GM23338 (cell line): Measurements from ENCODE around the gene OR4D2. TPM values are rescaled to one million over a fixed set of nuclear protein-coding genes. Genes with fewer than 3 reads are reported as not detected.

Experiments used
- ATAC-seq: fragments of 200-7000 bp; cut with Tn5 transposase; 3 replicates; pipeline ENCODE4 v1.9.1; 2020
- DNase-seq: peaks from one replicate; pipeline ENCODE4 v3.0.0-alpha.2; 2015; ENCODE audit warnings: low spot score
- H2AFZ ChIP-seq: fragments of 200-600 bp; sonication (generic); 2 replicates; pipeline ENCODE4 v1.8.0; 2016; ENCODE audit warnings: antibody characterized with exemption, mild to moderate bottlenecking, moderate library complexity
- H3F3A ChIP-seq: fragments of 200-600 bp; sonication (generic); replicated peaks from 2 replicates; pipeline ENCODE4 v1.8.0; 2017; ENCODE audit warnings: antibody characterized with exemption, mixed run types, low read depth
- H3K27ac ChIP-seq: fragments of 200-600 bp; sonication (generic); 2 replicates; pipeline ENCODE4 v1.6.1; 2016; ENCODE audit warnings: low read depth
- H3K27me3 ChIP-seq: fragments of 200-600 bp; sonication (generic); 2 replicates; pipeline ENCODE4 v1.8.0; 2016; ENCODE audit warnings: mild to moderate bottlenecking, mixed run types, moderate library complexity; ENCODE audit not compliant: insufficient read depth
- H3K36me3 ChIP-seq: fragments of 200-600 bp; sonication (generic); 2 replicates; pipeline ENCODE4 v1.8.0; 2016; ENCODE audit warnings: mild to moderate bottlenecking; ENCODE audit not compliant: insufficient read depth
- H3K4me1 ChIP-seq: fragments of 200-600 bp; sonication (generic); 2 replicates; pipeline ENCODE4 v1.8.0; 2016; ENCODE audit warnings: mild to moderate bottlenecking, moderate library complexity; ENCODE audit not compliant: insufficient read depth
- H3K4me2 ChIP-seq: fragments of 200-600 bp; sonication (generic); 2 replicates; pipeline ENCODE4 v1.7.1; 2017; ENCODE audit warnings: mixed run types
- H3K4me3 ChIP-seq: fragments of 200-600 bp; sonication (generic); 2 replicates; pipeline ENCODE4 v1.6.1; 2016; ENCODE audit warnings: mixed run types
- H3K79me2 ChIP-seq: fragments of 200-600 bp; sonication (generic); replicated peaks from 2 replicates; pipeline ENCODE4 v1.8.0; 2017; ENCODE audit warnings: mild to moderate bottlenecking; ENCODE audit not compliant: insufficient read depth
- H3K9me2 ChIP-seq: fragments of 200-600 bp; sonication (generic); 2 replicates; pipeline ENCODE4 v1.8.0; 2017; ENCODE audit not compliant: insufficient read depth
- H4K20me1 ChIP-seq: fragments of 200-600 bp; sonication (generic); replicated peaks from 2 replicates; pipeline ENCODE4 v1.8.0; 2017; ENCODE audit warnings: mild to moderate bottlenecking; ENCODE audit not compliant: insufficient read depth
- H3K27ac Mint-ChIP-seq: 2 replicates; pipeline ENCODE4 v1.8.0; 2020; ENCODE audit warnings: inconsistent platforms, mild to moderate bottlenecking, moderate library complexity, mixed read lengths
- H3K27me3 Mint-ChIP-seq: 3 replicates; pipeline ENCODE4 v1.8.0; 2022; ENCODE audit warnings: low read depth, mild to moderate bottlenecking, moderate library complexity, mixed read lengths, inconsistent platforms; ENCODE audit not compliant: insufficient read depth, poor library complexity
- H3K36me3 Mint-ChIP-seq: 3 replicates; pipeline ENCODE4 v1.8.0; 2021; ENCODE audit warnings: low read depth, mild to moderate bottlenecking, inconsistent platforms, moderate library complexity, mixed read lengths
- H3K4me1 Mint-ChIP-seq: 3 replicates; pipeline ENCODE4 v1.8.0; 2020; ENCODE audit warnings: mild to moderate bottlenecking, inconsistent platforms, mixed read lengths
- H3K4me3 Mint-ChIP-seq: 3 replicates; pipeline ENCODE4 v1.8.0; 2021; ENCODE audit warnings: moderate library complexity, mild to moderate bottlenecking, inconsistent platforms, mixed read lengths
- H3K9me3 Mint-ChIP-seq: 3 replicates; pipeline ENCODE4 v1.8.0; 2020; ENCODE audit warnings: moderate library complexity, mild to moderate bottlenecking, inconsistent platforms, mixed read lengths
- CREB1 ChIP-seq: fragments of 250-450 bp; sonication (Bioruptor Pico); IDR thresholded peaks from 2 replicates; pipeline ENCODE4 v1.5.0; 2020; ENCODE audit warnings: low read depth, mild to moderate bottlenecking, moderate library complexity
- EZH2 ChIP-seq: fragments of 200-600 bp; sonication (generic); IDR thresholded peaks from one replicate; pipeline ENCODE4 v1.8.0; 2017; ENCODE audit warnings: antibody characterized with exemption, mild to moderate bottlenecking, low read depth; ENCODE audit not compliant: unreplicated experiment
- EZH2phosphoT487 ChIP-seq: fragments of 200-600 bp; sonication (generic); IDR thresholded peaks from one replicate; pipeline ENCODE4 v1.8.1; 2018; ENCODE audit warnings: antibody characterized with exemption; ENCODE audit not compliant: unreplicated experiment
- JUNB ChIP-seq: IDR thresholded peaks from one replicate; pipeline ENCODE4 v1.6.1; 2016; ENCODE audit warnings: antibody characterized with exemption; ENCODE audit not compliant: unreplicated experiment
- NANOG ChIP-seq: IDR thresholded peaks from 2 replicates; pipeline ENCODE4 v1.6.1; 2016; ENCODE audit warnings: antibody characterized with exemption, borderline replicate concordance
- POLR2AphosphoS5 ChIP-seq: IDR thresholded peaks from 2 replicates; pipeline ENCODE4 v1.6.1; 2016; ENCODE audit warnings: antibody characterized with exemption, low read depth
- STAT1 ChIP-seq: IDR thresholded peaks from one replicate; pipeline ENCODE4 v1.6.1; 2016; ENCODE audit warnings: antibody characterized with exemption; ENCODE audit not compliant: unreplicated experiment
- ZNF114 ChIP-seq: fragments of 250-450 bp; sonication (Bioruptor Pico); IDR thresholded peaks from 2 replicates; pipeline ENCODE4 v1.5.0; 2020; ENCODE audit warnings: mild to moderate bottlenecking, moderate library complexity
- ZNF331 ChIP-seq: fragments of 250-450 bp; sonication (Bioruptor Pico); IDR thresholded peaks from 2 replicates; pipeline ENCODE4 v1.5.0; 2020; ENCODE audit warnings: low read depth, mild to moderate bottlenecking, moderate library complexity
- long read RNA-seq: library from polyadenylated mRNA; unstranded; transcript quantifications from one replicate; pipeline ENCODE4 v2.0.0, GENCODE V29; 2020; ENCODE audit not compliant: unreplicated experiment
- polyA plus RNA-seq: library from polyadenylated mRNA; unstranded; fragments of >200 nt; fragmentation: Nextera tagmentation; extraction: Ambion mirVana; gene quantifications from 2 replicates; pipeline ENCODE4 v1.2.1, GENCODE V29; 2016
- total RNA-seq: library from RNA; depleted of rRNA; stranded (reverse); fragments of >200 nt; shearing (Covaris generic); gene quantifications from 2 replicates; pipeline ENCODE4 v1.2.3, GENCODE V29; 2014; rRNA removed
- TF ChIP-seq, protein P1 (sequence below): fragments of 250-450 bp; sonication (Bioruptor Pico); IDR thresholded peaks from 2 replicates; pipeline ENCODE4 v1.5.0; 2020; ENCODE audit warnings: mild to moderate bottlenecking, moderate library complexity
- TF ChIP-seq, protein P2 (sequence below): IDR thresholded peaks from 2 replicates; pipeline ENCODE4 v1.6.1; 2016; ENCODE audit warnings: antibody characterized with exemption
- TF ChIP-seq, protein P3 (sequence below): IDR thresholded peaks from one replicate; pipeline ENCODE4 v1.6.1; 2018; ENCODE audit warnings: antibody characterized with exemption; ENCODE audit not compliant: unreplicated experiment
- TF ChIP-seq, protein P4 (sequence below), 2 experiments: fragments of 200-600 bp in 1 of 2; sonication (generic) in 1 of 2; conservative IDR thresholded peaks; 2 replicates each; pipeline versions ENCODE4 v1.5.1 to v1.6.1; 2016 to 2017; ENCODE audit warnings: antibody characterized with exemption in 2 of 2, low read depth in 2 of 2, mild to moderate bottlenecking in 2 of 2, moderate library complexity in 1 of 2

Gene OR4D2
- total RNA-seq (not detected in 2 replicates), polyA plus RNA-seq (not detected in 2 replicates)
- long read RNA-seq = 0 reads

DNA sequence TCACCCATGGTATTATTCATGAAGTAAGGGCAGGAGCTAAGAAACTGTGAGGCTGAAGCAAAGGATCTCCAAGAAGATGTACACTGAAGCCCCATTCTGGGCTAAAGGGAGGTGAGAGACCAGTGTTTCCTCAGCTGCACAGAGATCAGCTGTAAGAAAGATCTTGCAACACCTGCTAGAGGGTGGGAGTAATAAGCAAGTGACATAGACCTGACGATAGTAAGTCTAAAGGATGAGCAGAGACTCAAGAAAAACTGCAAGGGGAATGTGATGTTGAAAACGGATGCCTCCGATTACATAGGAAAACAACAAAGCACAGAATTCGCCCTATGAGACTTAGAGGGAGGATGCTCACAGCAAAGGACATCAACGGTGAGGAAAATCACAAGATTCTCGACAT, at the start of gene OR4D2:
TSS of gene OR4D2 (plus strand) at position 301 of the 400 bp plus-strand sequence. CDS start 2,674 bp downstream, outside the sequence.
- H3K4me3 ChIP-seq = no peak within 1 kb of the TSS
- Mint-ChIP-seq H3K36me3 (no peaks in the 10 kb centered on the region), H3K27me3 (peaks cover 10% of the 10 kb centered on the region), H3K4me1 (no peaks in the 10 kb centered on the region), H3K4me3 (no peak within 1 kb of the TSS), H3K27ac (no peak within 1 kb of the TSS), H3K9me3 (no peaks in the 10 kb centered on the region)
- TF ChIP-seq, protein P1, sequence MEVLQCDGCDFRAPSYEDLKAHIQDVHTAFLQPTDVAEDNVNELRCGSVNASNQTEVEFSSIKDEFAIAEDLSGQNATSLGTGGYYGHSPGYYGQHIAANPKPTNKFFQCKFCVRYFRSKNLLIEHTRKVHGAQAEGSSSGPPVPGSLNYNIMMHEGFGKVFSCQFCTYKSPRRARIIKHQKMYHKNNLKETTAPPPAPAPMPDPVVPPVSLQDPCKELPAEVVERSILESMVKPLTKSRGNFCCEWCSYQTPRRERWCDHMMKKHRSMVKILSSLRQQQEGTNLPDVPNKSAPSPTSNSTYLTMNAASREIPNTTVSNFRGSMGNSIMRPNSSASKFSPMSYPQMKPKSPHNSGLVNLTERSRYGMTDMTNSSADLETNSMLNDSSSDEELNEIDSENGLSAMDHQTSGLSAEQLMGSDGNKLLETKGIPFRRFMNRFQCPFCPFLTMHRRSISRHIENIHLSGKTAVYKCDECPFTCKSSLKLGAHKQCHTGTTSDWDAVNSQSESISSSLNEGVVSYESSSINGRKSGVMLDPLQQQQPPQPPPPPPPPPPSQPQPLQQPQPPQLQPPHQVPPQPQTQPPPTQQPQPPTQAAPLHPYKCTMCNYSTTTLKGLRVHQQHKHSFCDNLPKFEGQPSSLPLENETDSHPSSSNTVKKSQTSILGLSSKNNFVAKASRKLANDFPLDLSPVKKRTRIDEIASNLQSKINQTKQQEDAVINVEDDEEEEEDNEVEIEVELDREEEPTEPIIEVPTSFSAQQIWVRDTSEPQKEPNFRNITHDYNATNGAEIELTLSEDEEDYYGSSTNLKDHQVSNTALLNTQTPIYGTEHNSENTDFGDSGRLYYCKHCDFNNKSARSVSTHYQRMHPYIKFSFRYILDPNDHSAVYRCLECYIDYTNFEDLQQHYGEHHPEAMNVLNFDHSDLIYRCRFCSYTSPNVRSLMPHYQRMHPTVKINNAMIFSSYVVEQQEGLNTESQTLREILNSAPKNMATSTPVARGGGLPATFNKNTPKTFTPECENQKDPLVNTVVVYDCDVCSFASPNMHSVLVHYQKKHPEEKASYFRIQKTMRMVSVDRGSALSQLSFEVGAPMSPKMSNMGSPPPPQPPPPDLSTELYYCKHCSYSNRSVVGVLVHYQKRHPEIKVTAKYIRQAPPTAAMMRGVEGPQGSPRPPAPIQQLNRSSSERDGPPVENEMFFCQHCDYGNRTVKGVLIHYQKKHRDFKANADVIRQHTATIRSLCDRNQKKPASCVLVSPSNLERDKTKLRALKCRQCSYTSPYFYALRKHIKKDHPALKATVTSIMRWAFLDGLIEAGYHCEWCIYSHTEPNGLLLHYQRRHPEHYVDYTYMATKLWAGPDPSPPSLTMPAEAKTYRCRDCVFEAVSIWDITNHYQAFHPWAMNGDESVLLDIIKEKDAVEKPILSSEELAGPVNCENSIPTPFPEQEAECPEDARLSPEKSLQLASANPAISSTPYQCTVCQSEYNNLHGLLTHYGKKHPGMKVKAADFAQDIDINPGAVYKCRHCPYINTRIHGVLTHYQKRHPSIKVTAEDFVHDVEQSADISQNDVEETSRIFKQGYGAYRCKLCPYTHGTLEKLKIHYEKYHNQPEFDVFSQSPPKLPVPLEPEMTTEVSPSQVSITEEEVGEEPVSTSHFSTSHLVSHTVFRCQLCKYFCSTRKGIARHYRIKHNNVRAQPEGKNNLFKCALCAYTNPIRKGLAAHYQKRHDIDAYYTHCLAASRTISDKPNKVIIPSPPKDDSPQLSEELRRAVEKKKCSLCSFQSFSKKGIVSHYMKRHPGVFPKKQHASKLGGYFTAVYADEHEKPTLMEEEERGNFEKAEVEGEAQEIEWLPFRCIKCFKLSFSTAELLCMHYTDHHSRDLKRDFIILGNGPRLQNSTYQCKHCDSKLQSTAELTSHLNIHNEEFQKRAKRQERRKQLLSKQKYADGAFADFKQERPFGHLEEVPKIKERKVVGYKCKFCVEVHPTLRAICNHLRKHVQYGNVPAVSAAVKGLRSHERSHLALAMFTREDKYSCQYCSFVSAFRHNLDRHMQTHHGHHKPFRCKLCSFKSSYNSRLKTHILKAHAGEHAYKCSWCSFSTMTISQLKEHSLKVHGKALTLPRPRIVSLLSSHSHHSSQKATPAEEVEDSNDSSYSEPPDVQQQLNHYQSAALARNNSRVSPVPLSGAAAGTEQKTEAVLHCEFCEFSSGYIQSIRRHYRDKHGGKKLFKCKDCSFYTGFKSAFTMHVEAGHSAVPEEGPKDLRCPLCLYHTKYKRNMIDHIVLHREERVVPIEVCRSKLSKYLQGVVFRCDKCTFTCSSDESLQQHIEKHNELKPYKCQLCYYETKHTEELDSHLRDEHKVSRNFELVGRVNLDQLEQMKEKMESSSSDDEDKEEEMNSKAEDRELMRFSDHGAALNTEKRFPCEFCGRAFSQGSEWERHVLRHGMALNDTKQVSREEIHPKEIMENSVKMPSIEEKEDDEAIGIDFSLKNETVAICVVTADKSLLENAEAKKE (CRISPR knock-in tag) = no peak
- no peak for TF ChIP-seq POLR2AphosphoS5
- TF ChIP-seq, protein P2, sequence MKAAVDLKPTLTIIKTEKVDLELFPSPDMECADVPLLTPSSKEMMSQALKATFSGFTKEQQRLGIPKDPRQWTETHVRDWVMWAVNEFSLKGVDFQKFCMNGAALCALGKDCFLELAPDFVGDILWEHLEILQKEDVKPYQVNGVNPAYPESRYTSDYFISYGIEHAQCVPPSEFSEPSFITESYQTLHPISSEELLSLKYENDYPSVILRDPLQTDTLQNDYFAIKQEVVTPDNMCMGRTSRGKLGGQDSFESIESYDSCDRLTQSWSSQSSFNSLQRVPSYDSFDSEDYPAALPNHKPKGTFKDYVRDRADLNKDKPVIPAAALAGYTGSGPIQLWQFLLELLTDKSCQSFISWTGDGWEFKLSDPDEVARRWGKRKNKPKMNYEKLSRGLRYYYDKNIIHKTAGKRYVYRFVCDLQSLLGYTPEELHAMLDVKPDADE = no peak
- no peak for TF ChIP-seq ZNF331
- no peak for TF ChIP-seq STAT1
- no peak for TF ChIP-seq CREB1 (CRISPR knock-in tag)
- TF ChIP-seq, protein P3, sequence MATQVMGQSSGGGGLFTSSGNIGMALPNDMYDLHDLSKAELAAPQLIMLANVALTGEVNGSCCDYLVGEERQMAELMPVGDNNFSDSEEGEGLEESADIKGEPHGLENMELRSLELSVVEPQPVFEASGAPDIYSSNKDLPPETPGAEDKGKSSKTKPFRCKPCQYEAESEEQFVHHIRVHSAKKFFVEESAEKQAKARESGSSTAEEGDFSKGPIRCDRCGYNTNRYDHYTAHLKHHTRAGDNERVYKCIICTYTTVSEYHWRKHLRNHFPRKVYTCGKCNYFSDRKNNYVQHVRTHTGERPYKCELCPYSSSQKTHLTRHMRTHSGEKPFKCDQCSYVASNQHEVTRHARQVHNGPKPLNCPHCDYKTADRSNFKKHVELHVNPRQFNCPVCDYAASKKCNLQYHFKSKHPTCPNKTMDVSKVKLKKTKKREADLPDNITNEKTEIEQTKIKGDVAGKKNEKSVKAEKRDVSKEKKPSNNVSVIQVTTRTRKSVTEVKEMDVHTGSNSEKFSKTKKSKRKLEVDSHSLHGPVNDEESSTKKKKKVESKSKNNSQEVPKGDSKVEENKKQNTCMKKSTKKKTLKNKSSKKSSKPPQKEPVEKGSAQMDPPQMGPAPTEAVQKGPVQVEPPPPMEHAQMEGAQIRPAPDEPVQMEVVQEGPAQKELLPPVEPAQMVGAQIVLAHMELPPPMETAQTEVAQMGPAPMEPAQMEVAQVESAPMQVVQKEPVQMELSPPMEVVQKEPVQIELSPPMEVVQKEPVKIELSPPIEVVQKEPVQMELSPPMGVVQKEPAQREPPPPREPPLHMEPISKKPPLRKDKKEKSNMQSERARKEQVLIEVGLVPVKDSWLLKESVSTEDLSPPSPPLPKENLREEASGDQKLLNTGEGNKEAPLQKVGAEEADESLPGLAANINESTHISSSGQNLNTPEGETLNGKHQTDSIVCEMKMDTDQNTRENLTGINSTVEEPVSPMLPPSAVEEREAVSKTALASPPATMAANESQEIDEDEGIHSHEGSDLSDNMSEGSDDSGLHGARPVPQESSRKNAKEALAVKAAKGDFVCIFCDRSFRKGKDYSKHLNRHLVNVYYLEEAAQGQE = no peak
- TF ChIP-seq, protein P4, sequence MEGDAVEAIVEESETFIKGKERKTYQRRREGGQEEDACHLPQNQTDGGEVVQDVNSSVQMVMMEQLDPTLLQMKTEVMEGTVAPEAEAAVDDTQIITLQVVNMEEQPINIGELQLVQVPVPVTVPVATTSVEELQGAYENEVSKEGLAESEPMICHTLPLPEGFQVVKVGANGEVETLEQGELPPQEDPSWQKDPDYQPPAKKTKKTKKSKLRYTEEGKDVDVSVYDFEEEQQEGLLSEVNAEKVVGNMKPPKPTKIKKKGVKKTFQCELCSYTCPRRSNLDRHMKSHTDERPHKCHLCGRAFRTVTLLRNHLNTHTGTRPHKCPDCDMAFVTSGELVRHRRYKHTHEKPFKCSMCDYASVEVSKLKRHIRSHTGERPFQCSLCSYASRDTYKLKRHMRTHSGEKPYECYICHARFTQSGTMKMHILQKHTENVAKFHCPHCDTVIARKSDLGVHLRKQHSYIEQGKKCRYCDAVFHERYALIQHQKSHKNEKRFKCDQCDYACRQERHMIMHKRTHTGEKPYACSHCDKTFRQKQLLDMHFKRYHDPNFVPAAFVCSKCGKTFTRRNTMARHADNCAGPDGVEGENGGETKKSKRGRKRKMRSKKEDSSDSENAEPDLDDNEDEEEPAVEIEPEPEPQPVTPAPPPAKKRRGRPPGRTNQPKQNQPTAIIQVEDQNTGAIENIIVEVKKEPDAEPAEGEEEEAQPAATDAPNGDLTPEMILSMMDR (conservative IDR thresholded peaks at IDR 0.05; ENCODE audit: low read depth in 2 of 2) = no peak
- TF ChIP-seq EZH2 = no peak
- no peak for TF ChIP-seq NANOG
- TF ChIP-seq ZNF114 (CRISPR knock-in tag) = no peak
- no peak for TF ChIP-seq JUNB
- no peak for TF ChIP-seq EZH2phosphoT487
- H2AFZ ChIP-seq = no peak within 1 kb of the TSS
- no peak within 1 kb of the TSS for H3K4me2 ChIP-seq
- H3K36me3 ChIP-seq = no peaks in the 10 kb centered on the region
- H3F3A ChIP-seq = no peaks in the 10 kb centered on the region
- no peaks in the 10 kb centered on the region for H3K79me2 ChIP-seq
- H3K9me2 ChIP-seq = no peaks in the 10 kb centered on the region
- H3K27ac ChIP-seq = no peak within 1 kb of the TSS
- peaks cover 8% of the 10 kb centered on the region; the same call in 1 of the 2 replicates for H3K27me3 ChIP-seq
- DNase-seq (no peak), ATAC-seq (no peak)
- H4K20me1 ChIP-seq = no peaks in the 10 kb centered on the region
- H3K4me1 ChIP-seq = no peaks in the 10 kb centered on the region
